Urinary bladder (tissue), 4 donors: Measurements from ENCODE around the gene AQP9. TPM values are rescaled to one million over a fixed set of nuclear protein-coding genes. Genes with fewer than 3 reads are reported as not detected.
"Not testable (repeated sequence)": the region's sequence is repeated elsewhere in the genome, so short reads cannot be mapped to it uniquely, and the experiment has no call there.

Source experiments
- DNase-seq: peaks from one replicate; pipeline ENCODE4 v3.0.0-alpha.2; 2015; ENCODE audit errors: extremely low spot score
- H3K27ac ChIP-seq: one replicate; pipeline ENCODE4 v1.5.1; 2013; ENCODE audit warnings: low read depth, mild to moderate bottlenecking, moderate library complexity
- H3K36me3 ChIP-seq: one replicate; pipeline ENCODE4 v1.6.1; 2013; ENCODE audit warnings: mild to moderate bottlenecking, moderate library complexity; ENCODE audit not compliant: insufficient read depth
- H3K4me1 ChIP-seq: one replicate; pipeline ENCODE4 v1.6.1; 2013; ENCODE audit warnings: mild to moderate bottlenecking, moderate library complexity; ENCODE audit not compliant: insufficient read depth
- H3K4me3 ChIP-seq: one replicate; pipeline ENCODE4 v1.5.1; 2013; ENCODE audit warnings: low read depth, low read length
- WGBS: extraction: QIAGEN DNeasy Blood & Tissue Kit; methylation state at CpG from one replicate; pipeline ENCODE4 v1.1.7; 2013; 5-methylcytosine and 5-hydroxymethylcytosine counted together
- polyA plus RNA-seq: library from polyadenylated mRNA; stranded (reverse); fragments of 200-250 nt; gene quantifications from one replicate; pipeline ENCODE4 v1.2.3, GENCODE V29; 2013
- total RNA-seq: library from RNA; depleted of rRNA; stranded (reverse); fragments of >200 nt; gene quantifications from one replicate; pipeline ENCODE4 v1.2.3, GENCODE V29; 2014
- donor health status: healthy with polysubstance abuse.
- donor health status: healthy.

The AQP9 gene
- total and polyA plus RNA-seq, 2 donors: 0.85 to 1.1 TPM

GRCh38 chr15:58210031-58210430 lies 71.8 kb downstream of the AQP9 start:
- not testable (repeated sequence) for H3K27ac ChIP-seq, H3K4me1 ChIP-seq, DNase-seq, H3K36me3 ChIP-seq, H3K4me3 ChIP-seq
- 79% methylated on average over 4 of the region's 4 CpGs for whole genome bisulfite sequencing

GRCh38 chr15:58212909-58213526 lies 74.8 kb downstream of the AQP9 start:
- DNase-seq: no peak
- H3K4me3 ChIP-seq: no peak overlapping the region
- H3K27ac ChIP-seq: no peak overlapping the region
- peaks cover 1% of the 10 kb centered on the region for H3K36me3 ChIP-seq
- no peaks in the 10 kb centered on the region for H3K4me1 ChIP-seq
- WGBS: 81% methylated on average over 7 of the region's 7 CpGs

- H3K4me3 ChIP-seq: no peak overlapping the region
Measured at GRCh38 chr15:58213587-58214338, 75.6 kb downstream of the AQP9 start.

GRCh38 chr15:58214591-58215340 lies 76.6 kb downstream of the AQP9 start:
- Histone ChIP-seq H3K4me1 (no peaks in the 10 kb centered on the region), H3K27ac (no peak overlapping the region), H3K4me3 (no peak overlapping the region), H3K36me3 (peaks cover 1% of the 10 kb centered on the region)
- WGBS: 83% methylated on average over 11 of the region's 11 CpGs
- DNase-seq: no peak

More at GRCh38 chr15:58213587-58214338, 75.6 kb downstream of the AQP9 start:
- Histone ChIP-seq H3K27ac (no peak overlapping the region), H3K4me1 (no peaks in the 10 kb centered on the region), H3K36me3 (peaks cover 1% of the 10 kb centered on the region)
- DNase-seq: no peak
- WGBS: 64% methylated on average over 5 of the region's 5 CpGs

GRCh38 chr15:58217460-58217859 lies 79.3 kb downstream of the AQP9 start:
- no peak for DNase-seq
- no peaks in the 10 kb centered on the region for H3K4me1 ChIP-seq
- 93% methylated on average over 4 of the region's 4 CpGs for WGBS
- no peak overlapping the region for H3K4me3 ChIP-seq
- H3K36me3 ChIP-seq: no peaks in the 10 kb centered on the region
- H3K27ac ChIP-seq: no peak overlapping the region

GRCh38 chr15:58221591-58222241 lies 83.5 kb downstream of the AQP9 start:
- 48% methylated on average over 3 of the region's 3 CpGs for WGBS
- Histone ChIP-seq H3K36me3 (no peaks in the 10 kb centered on the region), H3K4me1 (no peaks in the 10 kb centered on the region), H3K4me3 (no peak overlapping the region), H3K27ac (no peak overlapping the region)
- DNase-seq: no peak

GRCh38 chr15:58222679-58223078 lies 84.5 kb downstream of the AQP9 start:
- no peak overlapping the region for H3K4me3 ChIP-seq
- no peaks in the 10 kb centered on the region for H3K4me1 ChIP-seq
- H3K36me3 ChIP-seq: no peaks in the 10 kb centered on the region
- 76% methylated on average over 2 of the region's 2 CpGs for WGBS
- H3K27ac ChIP-seq: no peak overlapping the region
- DNase-seq: no peak

- 87% methylated on average over 3 of the region's 3 CpGs for WGBS
- no peak overlapping the region for H3K27ac ChIP-seq
- no peak overlapping the region for H3K4me3 ChIP-seq
- no peak for DNase-seq
- H3K4me1 ChIP-seq: no peaks in the 10 kb centered on the region
- no peaks in the 10 kb centered on the region for H3K36me3 ChIP-seq
Measured at GRCh38 chr15:58223432-58223831, 85.3 kb downstream of the AQP9 start.

- Histone ChIP-seq H3K4me3 (no peak overlapping the region), H3K27ac (no peak overlapping the region), H3K36me3 (no peaks in the 10 kb centered on the region), H3K4me1 (no peaks in the 10 kb centered on the region)
- DNase-seq: no peak
- 84% methylated on average over 2 of the region's 2 CpGs for WGBS
Measured at GRCh38 chr15:58224068-58224467, 85.9 kb downstream of the AQP9 start.

- Histone ChIP-seq H3K27ac (no peak overlapping the region), H3K36me3 (no peaks in the 10 kb centered on the region), H3K4me1 (peaks cover 1% of the 10 kb centered on the region), H3K4me3 (no peak overlapping the region)
- no peak for DNase-seq
- WGBS: 48% methylated on average over 8 of the region's 8 CpGs
Measured at GRCh38 chr15:58227706-58228543, 89.7 kb downstream of the AQP9 start.

GRCh38 chr15:58228718-58229117 lies 90.5 kb downstream of the AQP9 start:
- no peaks in the 10 kb centered on the region for H3K36me3 ChIP-seq
- H3K4me3 ChIP-seq: no peak overlapping the region
- H3K27ac ChIP-seq: no peak overlapping the region
- WGBS: 16% methylated on average over 1 of the region's 1 CpG
- peaks cover 1% of the 10 kb centered on the region for H3K4me1 ChIP-seq
- no peak for DNase-seq

- 26% methylated on average over 8 of the region's 8 CpGs for WGBS
- Histone ChIP-seq H3K27ac (no peak overlapping the region), H3K4me1 (peaks cover 1% of the 10 kb centered on the region), H3K36me3 (no peaks in the 10 kb centered on the region), H3K4me3 (no peak overlapping the region)
- no peak for DNase-seq
Measured at GRCh38 chr15:58229297-58229768, 91.2 kb downstream of the AQP9 start.
